Stimulated activated effector memory CD8-positive, alpha-beta T cell treated with anti-CD3 and anti-CD28 coated beads, Interleukin-12 subunit alpha, Interleukin-12 subunit beta, amount 100 ng/mL, for 72 hours (primary cell): ENCODE data around the gene R3HDM2.

Experiments
- ATAC-seq: fragments of 150-1000 bp; cut with Tn5 transposase; 2 replicates; pipeline ENCODE4 v1.10.0; 2021
- DNase-seq, 2 donors: peaks; one replicate each; pipeline ENCODE4 v3.0.0; 2021 to 2022; ENCODE audit warnings: low spot score in 2 of 2
- H3K27ac Mint-ChIP-seq: one replicate; pipeline ENCODE4 v1.8.0; 2022; ENCODE audit warnings: mild to moderate bottlenecking, mixed read lengths
- H3K36me3 Mint-ChIP-seq: one replicate; pipeline ENCODE4 v1.8.0; 2022; ENCODE audit warnings: mild to moderate bottlenecking, mixed read lengths
- H3K4me1 Mint-ChIP-seq: one replicate; pipeline ENCODE4 v1.8.0; 2022; ENCODE audit warnings: mixed read lengths
- H3K4me3 Mint-ChIP-seq: one replicate; pipeline ENCODE4 v1.8.0; 2022; ENCODE audit warnings: mild to moderate bottlenecking, mixed read lengths
- H3K9me3 Mint-ChIP-seq: one replicate; pipeline ENCODE4 v1.8.0; 2022; ENCODE audit warnings: mixed read lengths

Gene R3HDM2

GRCh38 chr12:57460468-57460784, 29.6 kb upstream of the R3HDM2 start:
- no peak for ATAC-seq
- no peaks in the 10 kb centered on the region for H3K9me3 Mint-ChIP-seq
- DNase-seq = no peak
- peaks cover 71% of the 10 kb centered on the region for H3K4me1 Mint-ChIP-seq
- no peak overlapping the region for H3K27ac Mint-ChIP-seq
- peak overlapping the region; percentile 80 for H3K4me3 Mint-ChIP-seq
- peaks cover 20% of the 10 kb centered on the region for H3K36me3 Mint-ChIP-seq

GRCh38 chr12:57459750-57460467, 29.1 kb upstream of the R3HDM2 start, which contains the start of gene GLI1:
Gene GLI1 (plus strand): TSS chr12:57459785. CDS start chr12:57463692, 3,907 bp downstream.
- Mint-ChIP-seq H3K36me3 (peaks cover 17% of the 10 kb centered on the region), H3K4me3 (peak within 1 kb of the TSS; percentile 80), H3K4me1 (peaks cover 70% of the 10 kb centered on the region), H3K27ac (peak within 1 kb of the TSS; percentile 91), H3K9me3 (no peaks in the 10 kb centered on the region)
- no peak for DNase-seq
- no peak for ATAC-seq

GRCh38 chr12:57459055-57459749, 28.4 kb upstream of the R3HDM2 start:
- H3K9me3 Mint-ChIP-seq = no peaks in the 10 kb centered on the region
- DNase-seq = peak; percentile 93 to 97
- peak overlapping the region; percentile 91 for H3K27ac Mint-ChIP-seq
- H3K4me3 Mint-ChIP-seq = peak overlapping the region; percentile 80
- peaks cover 11% of the 10 kb centered on the region for H3K36me3 Mint-ChIP-seq
- peak; percentile 82 for ATAC-seq
- H3K4me1 Mint-ChIP-seq = peaks cover 64% of the 10 kb centered on the region

- H3K4me1 Mint-ChIP-seq = peaks cover 59% of the 10 kb centered on the region
- peak overlapping the region; percentile 91 for H3K27ac Mint-ChIP-seq
- H3K4me3 Mint-ChIP-seq = peak overlapping the region; percentile 80
These were observed 27.8 kb upstream of the R3HDM2 start for GRCh38 chr12:57458665-57459054.

GRCh38 chr12:57456737-57457490, 26.1 kb upstream of the R3HDM2 start:
- H3K4me1 Mint-ChIP-seq = peaks cover 58% of the 10 kb centered on the region
- no peaks in the 10 kb centered on the region for H3K36me3 Mint-ChIP-seq
- no peak for ATAC-seq
- no peak overlapping the region for H3K27ac Mint-ChIP-seq
- no peak for DNase-seq
- H3K9me3 Mint-ChIP-seq = no peaks in the 10 kb centered on the region
- H3K4me3 Mint-ChIP-seq = no peak overlapping the region

More at GRCh38 chr12:57458665-57459054, 27.8 kb upstream of the R3HDM2 start:
- DNase-seq (no peak), ATAC-seq (no peak)
- Mint-ChIP-seq H3K36me3 (peaks cover 11% of the 10 kb centered on the region), H3K9me3 (no peaks in the 10 kb centered on the region)

GRCh38 chr12:57456145-57456700, 25.4 kb upstream of the R3HDM2 start:
- peak in 1 of 2 donors; percentile 70 for DNase-seq
- Mint-ChIP-seq H3K4me1 (peaks cover 53% of the 10 kb centered on the region), H3K9me3 (no peaks in the 10 kb centered on the region), H3K27ac (peak overlapping the region; percentile 79), H3K36me3 (no peaks in the 10 kb centered on the region), H3K4me3 (peak overlapping the region; percentile 60)
- ATAC-seq = peak; percentile 47

GRCh38 chr12:57455374-57456144, 24.7 kb upstream of the R3HDM2 start:
- Mint-ChIP-seq H3K9me3 (no peaks in the 10 kb centered on the region), H3K27ac (peak overlapping the region; percentile 79)

GRCh38 chr12:57454566-57455373, 23.9 kb upstream of the R3HDM2 start, which contains the start of gene INHBE:
Gene INHBE (plus strand): TSS chr12:57455307. CDS start chr12:57455537, 230 bp downstream.
- H3K27ac Mint-ChIP-seq = peak within 1 kb of the TSS; percentile 79
- H3K36me3 Mint-ChIP-seq = no peaks in the 10 kb centered on the region
- peak within 1 kb of the TSS; percentile 60 for H3K4me3 Mint-ChIP-seq
- no peaks in the 10 kb centered on the region for H3K9me3 Mint-ChIP-seq
- H3K4me1 Mint-ChIP-seq = peaks cover 40% of the 10 kb centered on the region
- DNase-seq (no peak), ATAC-seq (no peak)

More at GRCh38 chr12:57455374-57456144, 24.7 kb upstream of the R3HDM2 start:
- ATAC-seq (no peak), DNase-seq (no peak)
- Mint-ChIP-seq H3K36me3 (no peaks in the 10 kb centered on the region), H3K4me3 (peak overlapping the region; percentile 60), H3K4me1 (peaks cover 46% of the 10 kb centered on the region)

GRCh38 chr12:57454213-57454565, 23.3 kb upstream of the R3HDM2 start:
- Mint-ChIP-seq H3K27ac (no peak overlapping the region), H3K4me1 (peaks cover 34% of the 10 kb centered on the region), H3K36me3 (no peaks in the 10 kb centered on the region), H3K9me3 (no peaks in the 10 kb centered on the region), H3K4me3 (no peak overlapping the region)
- DNase-seq = no peak
- no peak for ATAC-seq

GRCh38 chr12:57452937-57453509, 22.2 kb upstream of the R3HDM2 start:
- Mint-ChIP-seq H3K27ac (peak overlapping the region; percentile 72), H3K4me1 (peaks cover 27% of the 10 kb centered on the region), H3K36me3 (no peaks in the 10 kb centered on the region), H3K9me3 (no peaks in the 10 kb centered on the region), H3K4me3 (peak overlapping the region; percentile 45)
- DNase-seq (peak; percentile 54 to 82), ATAC-seq (peak; percentile 60)

- peak overlapping the region; percentile 72 for H3K27ac Mint-ChIP-seq
- H3K9me3 Mint-ChIP-seq = no peaks in the 10 kb centered on the region
- H3K4me3 Mint-ChIP-seq = peak overlapping the region; percentile 45
- ATAC-seq (peak; percentile 56), DNase-seq (no peak)
- H3K4me1 Mint-ChIP-seq = peaks cover 27% of the 10 kb centered on the region
- no peaks in the 10 kb centered on the region for H3K36me3 Mint-ChIP-seq
These were observed 21.5 kb upstream of the R3HDM2 start for GRCh38 chr12:57452181-57452936.

GRCh38 chr12:57451233-57451778, 20.5 kb upstream of the R3HDM2 start:
- ATAC-seq = no peak
- no peak for DNase-seq
- Mint-ChIP-seq H3K4me1 (peaks cover 23% of the 10 kb centered on the region), H3K4me3 (no peak overlapping the region), H3K36me3 (no peaks in the 10 kb centered on the region), H3K9me3 (no peaks in the 10 kb centered on the region), H3K27ac (no peak overlapping the region)

GRCh38 chr12:57450057-57450456, 19.2 kb upstream of the R3HDM2 start:
- DNase-seq (no peak), ATAC-seq (no peak)
- H3K9me3 Mint-ChIP-seq = no peaks in the 10 kb centered on the region
- no peak overlapping the region for H3K4me3 Mint-ChIP-seq
- H3K36me3 Mint-ChIP-seq = no peaks in the 10 kb centered on the region
- H3K4me1 Mint-ChIP-seq = peaks cover 14% of the 10 kb centered on the region
- no peak overlapping the region for H3K27ac Mint-ChIP-seq
